Measurements from ENCODE around the gene LRP1.
A peak's percentile ranks its signal among the peaks of the same experiment; 100 is the strongest.

LRP1 gene

DNA sequence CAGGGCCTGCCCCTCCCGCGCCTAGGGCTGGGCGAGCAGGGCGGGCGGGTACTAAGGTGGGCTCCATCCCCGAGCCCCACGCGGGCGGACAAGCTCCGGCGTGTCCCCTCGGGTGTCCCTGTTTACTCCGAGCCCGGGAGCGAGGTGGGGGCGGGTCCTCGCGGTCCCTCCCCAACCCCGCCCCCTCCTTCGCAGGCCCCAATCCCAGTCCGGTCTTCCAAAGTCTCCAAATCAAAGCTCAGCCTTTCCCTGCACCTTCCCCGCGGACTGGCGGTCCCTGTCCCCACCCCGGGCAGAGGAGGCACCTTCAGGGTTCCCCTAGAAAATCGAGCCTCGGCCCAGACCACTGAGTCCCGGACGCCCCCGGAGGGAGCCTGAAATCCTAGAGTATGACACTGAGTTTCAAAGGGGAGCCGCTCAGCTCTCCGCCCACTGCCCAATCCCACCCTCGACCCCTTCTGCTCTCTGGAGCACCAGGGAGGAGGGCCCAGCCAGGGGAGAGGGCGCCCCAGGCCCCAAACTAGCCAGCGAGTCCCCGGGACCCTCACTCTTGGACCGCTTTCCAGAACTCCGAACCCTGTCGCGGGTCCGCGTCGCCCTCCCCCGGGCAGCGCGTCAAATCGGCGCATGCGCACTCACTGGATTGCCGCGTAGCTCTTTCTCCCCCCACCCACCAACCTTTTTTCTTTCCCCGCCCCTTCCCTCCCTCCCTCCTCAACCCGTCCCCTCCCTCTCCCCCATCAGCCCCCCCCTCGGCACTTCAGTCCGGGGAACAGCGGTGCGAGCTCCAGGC lies at the start of gene LRP1:
TSS of gene LRP1 (plus strand) at position 758 of the 793 bp plus-strand sequence. CDS start 482 bp downstream, outside the sequence.
- peak; percentile 67 for DNase-seq (ENCODE audit: low read depth)

DNA sequence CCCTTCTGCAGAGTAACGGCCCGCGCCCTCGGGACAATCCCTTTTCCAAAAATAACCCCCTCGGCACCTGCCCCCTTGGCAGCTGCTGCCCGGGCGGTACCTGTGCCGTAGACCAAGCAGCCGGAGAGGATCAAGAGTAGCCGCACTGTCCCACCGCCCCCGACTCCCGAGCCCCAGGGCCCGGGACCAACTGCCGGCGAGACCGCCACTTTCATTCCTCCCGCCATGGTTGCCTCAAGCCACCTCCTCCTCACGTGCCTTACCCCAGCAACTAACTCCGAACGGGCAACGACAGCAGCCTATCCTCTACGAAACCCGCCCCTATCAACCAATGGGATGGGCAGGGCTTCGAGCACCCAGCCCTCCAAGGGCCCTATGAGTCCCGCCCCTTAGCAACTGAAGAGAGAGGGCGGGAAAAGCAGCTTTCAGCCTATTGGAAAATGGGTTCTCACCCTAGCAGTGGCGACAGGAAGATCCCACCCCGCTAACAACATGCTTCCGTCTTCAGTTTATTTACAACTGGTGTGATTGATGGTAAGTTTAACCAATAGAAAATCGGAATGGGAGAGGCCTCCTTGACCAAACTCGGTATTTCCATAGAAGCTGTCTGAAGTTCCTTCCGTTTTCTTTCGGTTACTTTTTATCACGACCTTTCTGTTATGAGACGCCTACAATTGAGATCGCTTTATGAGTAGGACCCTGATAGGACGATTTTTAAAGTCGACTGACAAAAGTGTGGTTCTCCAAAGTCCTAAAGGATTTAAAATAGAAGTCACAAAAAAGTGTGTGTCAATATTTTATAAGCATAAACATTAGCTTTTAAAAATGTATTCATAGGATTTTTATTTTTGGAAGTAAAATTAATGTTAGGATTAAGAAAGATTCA lies 49.5 kb upstream of the LRP1 start, which contains the start of gene NEMP1:
TSS of gene NEMP1 (minus strand) at position 273 of the 886 bp plus-strand sequence. CDS start at position 227, 46 bp downstream.
- DNase-seq (ENCODE audit: low read depth) = peak; percentile 91

DNA sequence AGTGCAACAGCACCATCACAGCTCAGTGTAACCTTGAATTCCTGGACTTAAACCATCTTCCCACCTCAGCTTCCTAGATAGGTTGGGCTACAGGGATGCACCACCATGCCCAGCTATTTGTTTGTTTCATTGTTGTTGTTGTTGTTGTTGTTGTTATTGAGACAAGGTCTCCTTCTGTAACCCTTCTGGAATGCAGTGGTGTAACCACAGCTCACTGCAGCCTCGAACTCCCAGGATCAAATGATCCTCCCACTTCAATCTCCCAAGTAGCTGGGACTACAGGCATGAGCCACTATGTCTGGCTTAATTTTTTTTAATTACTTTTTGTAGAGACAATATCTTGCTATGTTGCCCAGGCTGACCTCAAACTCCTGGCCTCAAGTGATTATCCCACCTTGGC lies 48.5 kb upstream of the LRP1 start:
- DNase-seq (ENCODE audit: low read depth) = no peak

DNA sequence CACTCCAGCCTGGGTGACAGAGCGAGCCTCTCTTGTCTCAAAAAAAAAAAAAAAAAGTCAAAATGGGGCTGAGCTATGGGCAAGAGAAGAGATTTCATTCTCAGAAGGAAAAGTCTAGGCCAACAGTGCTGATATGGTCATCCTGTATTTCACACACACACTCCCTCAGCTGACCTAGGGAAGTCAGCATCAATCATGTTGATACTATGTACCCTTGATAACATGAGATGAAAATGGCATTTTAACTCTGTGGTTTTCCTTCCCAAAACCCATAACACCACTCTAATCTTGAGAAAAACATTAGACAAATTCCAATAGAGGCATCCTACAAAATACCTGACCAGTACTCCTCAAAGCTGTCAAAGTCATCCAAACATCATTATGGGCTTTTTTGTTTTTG lies 47.4 kb upstream of the LRP1 start:
- DNase-seq (ENCODE audit: low read depth) = no peak

DNA sequence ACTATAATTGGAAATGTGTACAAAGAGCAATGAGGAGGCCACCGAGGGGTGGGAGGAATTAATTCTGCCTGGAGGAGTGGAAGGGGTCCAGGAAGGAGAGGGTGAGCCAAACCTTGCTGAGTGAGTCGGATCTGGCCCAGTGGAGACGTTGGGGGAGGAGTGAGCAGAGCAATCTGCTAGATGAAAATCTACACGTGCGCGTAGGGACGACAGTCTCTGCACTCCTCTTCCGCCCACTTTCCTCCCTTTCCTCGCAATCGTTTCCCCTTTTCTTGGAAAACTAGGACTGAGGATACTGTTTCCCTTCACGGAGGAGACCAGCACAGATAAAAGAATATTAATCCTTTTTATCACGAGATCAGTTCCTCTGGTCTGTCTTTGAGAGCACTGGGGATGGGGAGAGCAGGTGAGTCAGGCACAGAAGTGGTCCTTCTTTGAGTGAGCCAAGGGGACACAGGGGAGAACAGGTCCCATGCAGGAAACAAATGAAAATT lies 42.2 kb upstream of the LRP1 start:
- DNase-seq (ENCODE audit: low read depth) = no peak

DNA sequence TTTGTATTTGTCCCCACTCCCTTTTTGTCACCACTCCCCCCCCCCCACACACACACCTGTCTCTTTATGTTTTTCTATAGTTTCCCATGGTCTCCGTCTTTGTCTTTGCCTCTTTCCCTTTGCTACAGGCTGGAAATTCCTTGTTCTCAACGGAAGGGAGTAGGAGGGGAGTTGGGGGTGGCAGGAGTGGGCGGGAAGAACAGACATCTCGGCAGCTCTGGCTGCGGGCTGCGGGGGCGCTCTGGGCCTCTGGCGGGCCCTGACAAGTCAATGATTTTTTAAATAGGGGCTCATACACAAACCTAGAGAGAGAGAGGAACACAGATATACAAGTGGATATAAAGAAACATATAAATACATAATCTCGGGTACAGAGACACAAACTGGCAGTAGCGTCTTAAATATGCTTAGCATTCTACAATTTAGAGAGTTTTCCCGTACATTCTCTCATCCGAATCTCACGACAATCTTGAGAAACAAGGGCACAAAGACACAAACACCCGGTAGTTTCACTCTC lies 41.7 kb upstream of the LRP1 start:
- peak; percentile 51 for DNase-seq (ENCODE audit: low read depth)

DNA sequence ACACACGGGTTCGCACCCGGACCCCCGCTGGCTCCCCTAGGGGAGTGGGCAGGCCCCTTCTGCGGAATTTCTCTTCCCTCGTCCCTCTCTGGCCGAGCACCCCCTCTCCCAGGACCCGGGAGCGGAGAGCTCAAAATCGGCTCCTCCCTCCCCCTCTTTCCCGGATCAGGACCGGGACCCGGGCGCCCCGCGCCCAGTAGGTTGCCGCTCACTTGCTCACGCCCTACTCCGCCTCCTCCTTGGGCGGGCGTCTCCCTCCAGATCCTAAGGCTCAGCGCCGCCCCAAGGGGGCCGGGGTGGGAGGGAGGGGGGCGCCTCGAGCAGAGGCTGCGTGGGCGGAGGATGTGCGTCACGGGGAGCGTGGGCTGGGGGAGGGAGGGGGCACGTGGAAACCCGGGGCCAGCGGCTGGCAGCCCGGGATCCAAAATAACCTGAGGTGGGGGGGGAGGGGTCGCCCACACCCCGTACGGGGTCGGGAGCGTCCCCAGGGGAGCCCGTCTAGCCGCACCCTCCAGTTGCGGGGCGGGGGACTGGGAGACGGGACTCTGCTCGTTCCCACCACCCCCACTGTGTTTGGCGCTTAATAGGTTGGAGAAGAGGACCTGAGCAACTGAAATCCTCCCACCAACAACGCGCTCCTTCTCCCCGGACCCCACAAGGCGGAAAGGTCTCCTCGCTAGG lies 41.1 kb upstream of the LRP1 start:
- DNase-seq (ENCODE audit: low read depth) = peak; percentile 93

DNA sequence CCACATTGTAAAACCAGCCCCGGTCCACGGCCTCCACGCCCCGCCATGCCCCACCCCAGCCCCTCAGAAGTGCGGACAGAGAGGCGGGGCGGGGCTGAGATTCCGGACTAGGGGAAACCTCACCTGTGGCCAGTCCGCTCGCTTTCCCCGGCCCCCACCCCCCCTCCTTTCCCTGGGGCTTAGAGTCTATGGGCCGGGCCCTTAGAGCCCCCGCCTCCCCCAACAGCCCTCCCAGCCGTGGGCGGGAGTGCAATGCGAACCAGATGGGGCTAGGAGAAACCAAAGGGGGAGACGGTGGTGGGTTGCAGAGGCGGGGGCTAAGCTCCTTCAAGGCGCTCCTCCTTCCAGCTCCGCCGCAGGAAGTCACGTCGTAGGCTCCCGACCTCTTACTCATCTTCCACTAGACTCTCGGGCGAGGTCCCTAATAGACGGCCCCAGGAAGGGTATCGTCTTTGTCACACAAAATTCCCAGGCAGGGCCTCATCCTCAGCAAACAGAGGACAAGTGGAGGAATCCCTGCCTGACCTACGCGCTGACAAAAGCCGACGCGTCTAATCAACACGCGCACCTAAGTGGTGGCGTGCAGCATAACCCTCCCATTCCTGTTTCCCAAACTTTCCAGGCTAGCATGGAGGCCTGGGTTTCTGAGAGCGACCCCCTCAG lies 40.5 kb upstream of the LRP1 start:
- DNase-seq (ENCODE audit: low read depth) = peak; percentile 74

DNA sequence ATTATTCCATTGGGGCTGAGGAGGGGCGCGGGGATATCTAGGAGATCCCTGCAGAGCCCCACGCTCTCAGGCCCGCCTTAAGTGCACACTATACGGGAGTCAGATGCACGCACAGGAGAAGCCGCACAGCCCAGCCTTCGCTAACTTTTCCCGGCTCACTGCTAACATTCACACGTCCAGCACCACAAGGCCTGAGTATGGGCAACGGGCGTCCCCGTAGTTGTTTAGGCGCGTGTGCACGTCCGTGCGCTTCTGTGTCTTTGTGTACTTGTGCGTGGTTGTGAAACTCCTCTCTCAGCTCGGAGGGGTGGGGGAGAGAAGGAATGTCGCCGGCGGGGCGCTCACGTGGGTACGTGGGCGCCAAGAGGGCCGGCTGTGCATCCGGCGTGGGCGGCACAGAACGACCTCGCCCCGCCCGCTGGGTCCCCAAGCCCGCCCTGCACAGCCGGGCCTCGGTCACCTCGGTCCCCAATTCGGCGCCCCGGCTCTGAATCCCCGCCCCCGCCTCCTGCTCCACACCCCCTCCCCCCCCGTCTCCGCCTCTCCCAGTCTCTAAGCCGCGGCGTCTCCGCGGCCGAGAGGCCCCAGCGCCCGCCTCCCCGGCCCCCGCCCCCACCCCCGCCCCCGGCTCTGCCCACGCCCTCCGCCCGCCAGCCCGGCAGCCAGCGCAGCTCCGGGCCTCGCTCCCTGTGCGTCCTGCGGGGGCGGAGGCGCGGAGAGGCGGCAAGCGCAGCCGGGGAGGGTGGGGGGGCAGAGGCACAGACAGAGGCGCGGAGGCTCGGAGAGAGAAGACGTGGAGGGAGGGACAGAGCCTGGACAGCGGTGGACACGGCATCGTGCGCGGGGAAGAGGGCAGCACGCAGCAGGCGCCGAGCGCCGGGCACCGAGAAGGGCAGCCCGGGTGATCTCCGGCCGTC lies 39.7 kb upstream of the LRP1 start, which contains the start of gene NAB2:
TSS of gene NAB2 (plus strand) at position 761 of the 917 bp plus-strand sequence. CDS start 158 bp downstream, outside the sequence.
- DNase-seq (ENCODE audit: low read depth) = peak; percentile 81

DNA sequence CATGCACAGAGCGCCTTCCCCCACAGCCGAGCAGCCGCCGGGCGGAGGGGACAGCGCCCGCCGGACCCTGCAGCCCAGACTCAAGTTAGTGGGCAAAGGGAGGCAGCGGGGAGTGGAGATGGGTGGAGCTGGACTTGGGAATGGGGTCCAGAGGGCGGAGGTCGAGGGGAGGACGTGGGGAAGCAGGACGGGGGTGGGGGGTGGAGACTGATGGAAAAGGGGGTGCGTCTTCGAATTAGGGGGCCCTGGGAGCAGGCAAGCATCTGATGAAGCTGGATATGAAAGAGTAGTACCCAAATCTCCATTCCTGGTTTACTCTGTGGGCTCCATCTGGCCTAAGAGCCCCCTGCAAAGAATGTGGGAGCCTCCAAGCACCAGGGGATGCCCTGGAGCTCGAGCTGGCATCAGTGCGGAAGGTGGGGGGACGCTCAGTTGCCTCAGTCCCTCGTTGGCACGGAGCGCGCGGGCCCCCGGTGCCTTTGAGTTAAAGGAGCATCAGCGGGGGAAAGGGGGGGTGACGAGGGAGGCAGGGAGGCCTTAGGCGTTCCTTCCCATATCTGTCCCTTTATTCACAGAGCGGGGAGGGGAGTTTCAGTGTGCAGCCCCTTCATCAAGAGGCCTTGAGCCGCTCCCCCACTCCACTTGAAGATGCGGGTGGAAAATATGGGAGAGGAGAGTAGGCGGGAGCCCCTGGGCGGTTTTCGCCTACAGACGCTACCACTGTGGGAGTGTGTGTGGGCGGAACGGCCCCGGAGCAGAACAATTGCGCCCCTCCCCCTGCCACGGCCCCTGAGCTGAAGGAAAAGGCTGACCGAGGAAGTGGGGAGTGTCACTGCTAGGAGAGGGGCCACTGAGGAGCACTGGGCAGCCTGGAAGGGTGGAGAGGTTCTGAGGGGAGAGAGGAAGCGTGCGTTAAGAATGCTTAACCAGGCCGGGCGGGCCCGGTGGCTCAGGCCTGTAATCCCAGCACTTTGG lies 38.7 kb upstream of the LRP1 start:
- DNase-seq (ENCODE audit: low read depth) = no peak

DNA sequence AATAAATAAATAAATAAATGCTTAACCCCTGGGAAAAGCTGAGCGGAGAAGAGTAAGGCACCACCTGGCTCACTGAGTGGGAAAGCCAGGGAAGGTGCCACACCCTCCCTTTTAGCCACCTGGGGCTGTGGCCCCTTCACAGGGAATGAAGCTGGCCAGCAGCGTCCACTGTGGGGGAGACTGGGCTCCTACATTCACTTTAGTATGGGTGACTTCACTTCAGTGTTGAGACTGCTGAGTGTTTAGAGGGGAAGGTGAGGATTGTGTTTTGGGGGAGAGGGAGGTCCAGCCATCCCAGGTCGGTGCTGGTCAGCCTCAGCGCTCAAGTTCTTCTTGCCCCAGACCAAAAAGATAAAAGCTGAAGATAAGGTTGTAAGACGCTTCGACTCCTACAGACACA lies 37.8 kb upstream of the LRP1 start:
- DNase-seq (ENCODE audit: low read depth) = no peak

DNA sequence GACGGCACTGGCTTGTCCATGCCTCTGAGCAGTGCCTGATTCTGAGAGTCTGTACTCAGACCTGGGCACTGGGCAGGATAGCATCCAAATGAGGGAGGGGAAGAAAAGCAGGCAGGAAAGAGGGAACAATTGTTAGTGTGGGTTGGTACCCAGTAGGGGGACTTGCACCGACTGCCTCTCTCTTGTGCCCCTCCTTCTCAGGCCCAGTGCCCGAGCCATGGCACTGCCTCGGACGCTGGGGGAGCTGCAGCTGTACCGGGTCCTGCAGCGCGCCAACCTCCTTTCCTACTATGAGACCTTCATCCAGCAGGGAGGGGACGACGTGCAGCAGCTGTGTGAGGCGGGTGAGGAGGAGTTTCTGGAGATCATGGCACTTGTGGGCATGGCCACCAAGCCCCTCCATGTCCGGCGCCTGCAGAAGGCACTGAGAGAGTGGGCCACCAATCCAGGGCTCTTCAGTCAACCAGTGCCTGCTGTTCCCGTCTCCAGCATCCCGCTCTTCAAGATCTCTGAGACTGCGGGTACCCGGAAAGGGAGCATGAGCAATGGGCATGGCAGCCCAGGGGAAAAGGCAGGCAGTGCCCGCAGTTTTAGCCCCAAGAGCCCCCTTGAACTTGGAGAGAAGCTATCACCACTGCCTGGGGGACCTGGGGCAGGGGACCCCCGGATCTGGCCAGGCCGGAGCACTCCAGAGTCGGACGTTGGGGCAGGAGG lies 37.2 kb upstream of the LRP1 start:
- no peak for DNase-seq (ENCODE audit: low read depth)

DNA sequence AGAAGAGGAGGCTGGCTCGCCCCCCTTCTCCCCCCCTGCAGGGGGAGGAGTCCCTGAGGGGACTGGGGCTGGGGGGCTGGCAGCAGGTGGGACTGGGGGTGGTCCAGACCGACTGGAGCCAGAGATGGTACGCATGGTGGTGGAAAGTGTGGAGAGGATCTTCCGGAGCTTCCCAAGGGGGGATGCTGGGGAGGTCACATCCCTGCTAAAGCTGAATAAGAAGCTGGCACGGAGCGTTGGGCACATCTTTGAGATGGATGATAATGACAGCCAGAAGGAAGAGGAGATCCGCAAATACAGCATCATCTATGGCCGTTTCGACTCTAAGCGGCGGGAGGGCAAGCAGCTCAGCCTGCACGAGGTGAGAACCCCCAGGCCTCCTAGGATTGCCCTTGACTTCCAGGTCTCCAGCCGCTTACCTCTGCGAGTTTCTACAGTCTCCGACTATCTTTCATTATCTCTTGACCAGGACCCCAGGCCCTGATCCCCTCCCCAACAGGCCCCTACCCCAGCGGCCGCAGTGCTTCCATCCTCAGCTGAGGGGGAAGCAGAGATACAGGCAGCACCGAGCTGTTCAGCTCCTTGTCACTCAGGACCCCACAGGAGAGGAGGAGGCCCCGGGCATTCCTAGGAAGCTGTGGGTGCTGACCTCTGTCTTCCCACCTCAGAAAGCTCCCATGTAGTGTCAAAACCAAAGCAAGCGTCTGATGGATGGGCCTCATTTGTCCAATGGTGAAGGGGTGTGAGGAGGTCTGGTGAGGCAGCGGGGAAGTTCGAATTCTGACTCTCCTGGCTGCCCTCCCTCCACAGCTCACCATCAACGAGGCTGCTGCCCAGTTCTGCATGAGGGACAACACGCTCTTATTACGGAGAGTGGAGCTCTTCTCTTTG lies 36.4 kb upstream of the LRP1 start:
- no peak for DNase-seq (ENCODE audit: low read depth)

DNA sequence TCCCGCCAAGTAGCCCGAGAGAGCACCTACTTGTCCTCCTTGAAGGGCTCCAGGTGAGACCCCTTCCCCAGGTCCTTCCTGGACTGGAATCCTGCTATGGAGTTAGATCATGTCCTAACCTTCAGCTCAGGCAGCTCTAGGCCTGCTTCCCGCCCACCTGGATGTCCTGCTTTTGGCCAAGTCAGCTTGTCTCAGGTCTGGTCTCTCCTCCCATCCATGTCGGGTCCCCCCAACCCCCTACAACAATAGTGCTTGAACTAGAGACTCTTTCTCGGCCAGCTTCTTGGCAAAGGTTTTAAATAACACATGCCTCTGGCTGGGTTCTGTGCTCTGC lies 35.8 kb upstream of the LRP1 start:
- no peak for DNase-seq (ENCODE audit: low read depth)

DNA sequence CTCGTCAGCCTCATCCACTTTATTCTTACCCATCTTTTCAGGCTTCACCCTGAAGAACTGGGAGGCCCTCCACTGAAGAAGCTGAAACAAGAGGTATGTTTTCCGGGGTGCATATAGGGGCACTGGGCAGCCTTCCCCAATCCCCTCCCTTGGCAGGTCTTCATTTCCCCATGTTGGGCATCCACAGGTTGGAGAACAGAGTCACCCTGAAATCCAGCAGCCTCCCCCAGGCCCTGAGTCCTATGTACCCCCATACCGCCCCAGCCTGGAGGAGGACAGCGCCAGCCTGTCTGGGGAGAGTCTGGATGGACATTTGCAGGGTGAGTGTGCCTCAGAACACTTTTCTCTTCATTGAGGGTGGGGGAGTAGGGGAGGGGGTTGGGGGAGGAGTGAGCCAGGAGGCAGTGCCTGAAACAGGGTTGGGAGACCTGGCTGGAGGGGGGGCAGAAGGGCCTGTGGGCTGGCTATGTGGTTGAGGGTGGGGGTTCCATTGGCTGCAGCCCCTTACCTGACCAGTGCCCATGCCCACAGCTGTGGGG lies 35.3 kb upstream of the LRP1 start:
- DNase-seq (ENCODE audit: low read depth) = no peak

DNA sequence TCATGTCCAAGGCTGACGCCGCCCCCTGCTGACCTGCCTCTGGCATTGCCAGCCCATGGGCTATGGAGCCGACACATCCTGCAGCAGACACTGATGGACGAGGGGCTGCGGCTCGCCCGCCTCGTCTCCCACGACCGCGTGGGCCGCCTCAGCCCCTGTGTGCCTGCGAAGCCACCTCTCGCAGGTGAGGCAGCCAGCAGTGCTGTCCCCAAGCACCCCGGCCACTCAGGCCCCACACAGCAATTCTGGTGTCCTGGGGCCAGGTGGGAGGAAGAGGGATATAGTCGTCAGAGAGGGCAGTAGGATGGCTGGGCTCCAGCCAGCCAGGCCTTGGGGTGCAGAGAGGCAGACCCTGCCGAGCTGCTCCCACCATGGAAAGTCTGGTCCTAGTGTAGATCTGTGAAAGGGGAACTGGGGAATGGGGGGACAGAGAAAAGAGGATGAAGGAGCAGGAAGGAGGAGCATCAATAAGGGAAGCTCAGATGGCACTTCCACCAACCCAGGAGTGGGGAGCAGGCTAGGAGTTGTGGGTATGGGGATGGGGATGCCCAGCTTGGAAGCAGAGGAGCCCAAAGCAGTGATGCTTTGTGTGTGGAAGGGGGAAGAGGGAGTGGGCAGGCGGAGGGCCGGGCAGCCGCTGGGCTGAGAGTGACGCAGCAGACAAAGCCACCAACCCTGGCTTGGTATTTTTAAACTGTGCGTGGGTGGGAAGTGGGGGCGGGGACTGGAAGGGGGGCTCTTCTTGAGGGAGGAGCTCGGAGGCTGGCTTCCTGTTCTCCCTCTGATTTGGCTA lies 34.7 kb upstream of the LRP1 start:
- peak; percentile 52 for DNase-seq (ENCODE audit: low read depth)

Data from activated T-helper 9 cell treated with anti-CD3 and anti-CD28 coated beads, Interleukin-2, amount 50 U/mL, for 16 hours (primary cell).